Occipital lobe (tissue), 2 donors: ENCODE results near the gene REXO1. TPM values are rescaled to one million over a fixed set of nuclear protein-coding genes. Genes with fewer than 3 reads are reported as not detected.

Source experiments
- DNase-seq: peaks from one replicate; lab custom pipeline; 2025; lab: John Stamatoyannopoulos, UW
- total RNA-seq: library from RNA; depleted of rRNA; stranded (reverse); fragments of >200 nt; gene quantifications from one replicate; pipeline ENCODE4 v1.2.3, GENCODE V29; 2014

Gene REXO1
- total RNA-seq, 1 donor from 2014 or later, result 2.8 TPM

GRCh38 chr19:1770866-1771576, 77.3 kb downstream of the REXO1 start:
- no peak for DNase-seq

GRCh38 chr19:1769645-1769985, 78.7 kb downstream of the REXO1 start:
- no peak for DNase-seq

GRCh38 chr19:1768918-1769644, 79.2 kb downstream of the REXO1 start:
- DNase-seq, result no peak

GRCh38 chr19:1768248-1768647, 80.0 kb downstream of the REXO1 start:
- no peak for DNase-seq

GRCh38 chr19:1767464-1767933, 80.8 kb downstream of the REXO1 start:
- no peak for DNase-seq

- no peak for DNase-seq
These were observed 81.4 kb downstream of the REXO1 start for GRCh38 chr19:1766800-1767352.

GRCh38 chr19:1765904-1766799, 82.1 kb downstream of the REXO1 start:
- no peak for DNase-seq

Other genes starting within 250 kb of the REXO1 start
- gene UQCR11, start 243.0 kb downstream of the REXO1 start, total RNA-seq, result 39.6 TPM
- gene TCF3, start 195.9 kb downstream of the REXO1 start, total RNA-seq, result 20.9 TPM
- gene ONECUT3, start 95.0 kb downstream of the REXO1 start, total RNA-seq, result not detected
- under 0.01 TPM for gene ATP8B3, start 36.2 kb downstream of the REXO1 start, total RNA-seq
- gene KLF16, start 15.1 kb upstream of the REXO1 start, total RNA-seq, result 3.3 TPM
- gene ABHD17A, start 37.0 kb upstream of the REXO1 start, total RNA-seq, result 50.5 TPM
- 1.2 TPM for gene ADAT3, start 56.9 kb upstream of the REXO1 start, total RNA-seq
- 11.1 TPM for gene SCAMP4, start 56.9 kb upstream of the REXO1 start, total RNA-seq
- gene CSNK1G2, start 92.7 kb upstream of the REXO1 start, total RNA-seq, result 38.2 TPM
- 49.1 TPM for gene BTBD2, start 167.2 kb upstream of the REXO1 start, total RNA-seq
- 16.8 TPM for gene MKNK2, start 202.8 kb upstream of the REXO1 start, total RNA-seq
- gene MOB3A, start 247.8 kb upstream of the REXO1 start, total RNA-seq, result 14.2 TPM
- 2.2 TPM for gene IZUMO4, start 248.4 kb upstream of the REXO1 start, total RNA-seq